MG63 (cell line): Measurements from ENCODE around the gene CDON. TPM values are rescaled to one million over a fixed set of nuclear protein-coding genes. Genes with fewer than 3 reads are reported as not detected.

Experiments
- DNase-seq: peaks from one replicate; pipeline ENCODE4 v3.0.0-alpha.2; 2020
- H3K27me3 ChIP-seq: fragments of 250-450 bp; sonication (Bioruptor Pico); 2 replicates; pipeline ENCODE4 v1.5.1; 2020; ENCODE audit warnings: mild to moderate bottlenecking, moderate library complexity
- H3K36me3 ChIP-seq: fragments of 250-450 bp; sonication (Bioruptor Pico); 2 replicates; pipeline ENCODE4 v1.5.1; 2020; ENCODE audit warnings: mild to moderate bottlenecking, moderate library complexity
- H3K4me3 ChIP-seq: fragments of 250-450 bp; sonication (Bioruptor Pico); 2 replicates; pipeline ENCODE4 v1.5.1; 2020; ENCODE audit warnings: mild to moderate bottlenecking, moderate library complexity
- H3K9me3 ChIP-seq: fragments of 250-450 bp; sonication (Bioruptor Pico); 2 replicates; pipeline ENCODE4 v1.5.1; 2020; ENCODE audit warnings: mild to moderate bottlenecking, moderate library complexity
- total RNA-seq: library from RNA; depleted of rRNA; stranded (reverse); fragments of >200 nt; shearing (Covaris generic); gene quantifications from 2 replicates; pipeline ENCODE4 v1.2.3, GENCODE V29; 2014; ENCODE audit warnings: low replicate concordance

CDON gene
- total RNA-seq, 1 experiment from 2014 or later, result 25.4 TPM

GRCh38 chr11:126095745-126096144 is 33.1 kb upstream of the CDON start:
- Histone ChIP-seq H3K9me3 (no peaks in the 10 kb centered on the region), H3K4me3 (no peak overlapping the region), H3K36me3 (no peaks in the 10 kb centered on the region), H3K27me3 (no peaks in the 10 kb centered on the region)
- no peak for DNase-seq

DNA sequence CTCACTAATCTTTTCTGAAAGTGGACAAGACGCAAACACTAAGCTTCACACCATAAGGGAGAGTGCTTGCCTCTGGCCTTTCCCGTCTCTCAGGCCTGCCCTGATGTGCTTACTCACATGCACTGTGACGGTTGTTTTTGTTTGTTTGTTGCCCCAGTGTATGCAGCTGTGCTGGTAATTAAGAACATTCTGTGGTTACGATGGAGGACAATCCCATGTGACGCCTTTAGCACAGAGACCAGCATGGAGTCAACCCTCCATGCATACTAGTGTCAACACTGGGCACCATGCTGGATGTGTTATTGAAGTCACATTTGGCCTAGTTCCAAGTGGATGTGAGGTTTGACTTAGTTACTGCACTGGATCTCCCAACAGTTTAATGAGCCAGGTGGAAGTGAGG is 27.8 kb upstream of the CDON start:
- no peaks in the 10 kb centered on the region for H3K27me3 ChIP-seq
- DNase-seq, result no peak
- H3K4me3 ChIP-seq, result no peak overlapping the region
- no peaks in the 10 kb centered on the region for H3K9me3 ChIP-seq
- H3K36me3 ChIP-seq, result no peaks in the 10 kb centered on the region

DNA sequence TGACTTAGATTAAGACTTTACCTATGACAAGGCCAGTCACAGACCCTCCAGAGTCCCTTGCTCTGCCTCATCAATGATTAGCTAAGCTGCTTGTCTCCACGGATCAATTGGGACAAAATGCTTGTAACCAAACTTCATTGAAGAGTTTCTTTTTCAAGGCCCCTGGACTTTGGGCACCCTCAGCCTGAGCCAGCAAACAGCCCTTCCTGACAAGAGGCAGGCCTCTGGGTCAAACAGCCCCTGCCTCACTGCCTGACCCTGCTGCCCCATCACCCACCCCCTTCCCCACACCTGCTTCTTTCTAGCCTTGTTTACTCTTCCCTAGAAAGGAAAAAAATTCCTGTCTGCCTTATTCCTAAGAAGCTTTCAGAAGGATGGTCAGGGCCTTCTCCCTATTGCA is 26.3 kb upstream of the CDON start:
- Histone ChIP-seq H3K9me3 (no peaks in the 10 kb centered on the region), H3K27me3 (no peaks in the 10 kb centered on the region), H3K36me3 (no peaks in the 10 kb centered on the region), H3K4me3 (no peak overlapping the region)
- no peak for DNase-seq

DNA sequence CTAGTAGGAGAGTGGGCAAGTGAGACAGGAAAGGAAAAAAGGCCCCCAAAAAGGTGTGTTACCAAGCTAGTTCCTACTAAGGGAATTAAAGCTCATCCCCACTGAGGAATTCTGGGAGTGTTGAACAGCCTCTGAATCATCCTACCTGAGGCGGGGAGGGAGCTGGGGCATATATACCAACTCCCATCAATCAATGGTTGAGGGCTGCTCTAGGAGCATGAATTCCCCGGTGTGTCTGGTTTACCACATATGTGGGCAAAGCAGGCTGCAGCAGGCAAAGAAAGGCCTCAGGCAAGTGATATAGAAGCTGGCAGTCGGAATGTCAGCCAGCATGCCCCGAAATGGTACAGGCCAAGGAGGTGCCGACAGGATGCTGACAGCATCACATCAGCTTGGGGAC is 23.6 kb upstream of the CDON start:
- Histone ChIP-seq H3K27me3 (no peaks in the 10 kb centered on the region), H3K36me3 (no peaks in the 10 kb centered on the region), H3K4me3 (no peak overlapping the region), H3K9me3 (no peaks in the 10 kb centered on the region)
- DNase-seq, result no peak

GRCh38 chr11:126084608-126084912 is 21.9 kb upstream of the CDON start:
- H3K9me3 ChIP-seq, result no peaks in the 10 kb centered on the region
- H3K4me3 ChIP-seq, result no peak overlapping the region
- no peaks in the 10 kb centered on the region for H3K36me3 ChIP-seq
- DNase-seq, result no peak
- H3K27me3 ChIP-seq, result no peaks in the 10 kb centered on the region

GRCh38 chr11:126083829-126084607 is 21.4 kb upstream of the CDON start:
- Histone ChIP-seq H3K4me3 (no peak overlapping the region), H3K9me3 (no peaks in the 10 kb centered on the region), H3K27me3 (no peaks in the 10 kb centered on the region), H3K36me3 (no peaks in the 10 kb centered on the region)
- DNase-seq, result no peak

- H3K9me3 ChIP-seq, result no peaks in the 10 kb centered on the region
- H3K4me3 ChIP-seq, result no peak overlapping the region
- no peaks in the 10 kb centered on the region for H3K27me3 ChIP-seq
- no peak for DNase-seq
- H3K36me3 ChIP-seq, result no peaks in the 10 kb centered on the region
Observed at GRCh38 chr11:126082251-126083109, 19.8 kb upstream of the CDON start.

DNA sequence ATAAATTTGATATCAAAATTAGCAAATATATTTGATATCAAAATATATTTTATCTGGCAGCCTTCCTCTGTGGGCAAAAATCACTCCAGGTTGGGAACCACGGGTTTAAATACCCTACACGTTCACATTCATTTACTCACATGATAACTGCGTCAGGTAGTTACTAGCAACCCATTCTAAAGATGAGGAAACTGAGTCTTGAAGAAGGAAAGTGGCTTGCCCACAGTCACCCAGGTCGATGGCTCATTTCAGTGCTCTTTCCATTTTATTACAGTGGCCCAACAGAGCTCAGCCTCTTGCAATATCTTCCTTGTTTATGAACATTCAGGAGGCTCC is 19.2 kb upstream of the CDON start:
- no peaks in the 10 kb centered on the region for H3K9me3 ChIP-seq
- no peak for DNase-seq
- no peak overlapping the region for H3K4me3 ChIP-seq
- no peaks in the 10 kb centered on the region for H3K27me3 ChIP-seq
- no peaks in the 10 kb centered on the region for H3K36me3 ChIP-seq

GRCh38 chr11:126080161-126080941 is 17.7 kb upstream of the CDON start:
- peak; percentile 18 for DNase-seq
- Histone ChIP-seq H3K9me3 (no peaks in the 10 kb centered on the region), H3K36me3 (no peaks in the 10 kb centered on the region), H3K27me3 (no peaks in the 10 kb centered on the region), H3K4me3 (no peak overlapping the region)

DNA sequence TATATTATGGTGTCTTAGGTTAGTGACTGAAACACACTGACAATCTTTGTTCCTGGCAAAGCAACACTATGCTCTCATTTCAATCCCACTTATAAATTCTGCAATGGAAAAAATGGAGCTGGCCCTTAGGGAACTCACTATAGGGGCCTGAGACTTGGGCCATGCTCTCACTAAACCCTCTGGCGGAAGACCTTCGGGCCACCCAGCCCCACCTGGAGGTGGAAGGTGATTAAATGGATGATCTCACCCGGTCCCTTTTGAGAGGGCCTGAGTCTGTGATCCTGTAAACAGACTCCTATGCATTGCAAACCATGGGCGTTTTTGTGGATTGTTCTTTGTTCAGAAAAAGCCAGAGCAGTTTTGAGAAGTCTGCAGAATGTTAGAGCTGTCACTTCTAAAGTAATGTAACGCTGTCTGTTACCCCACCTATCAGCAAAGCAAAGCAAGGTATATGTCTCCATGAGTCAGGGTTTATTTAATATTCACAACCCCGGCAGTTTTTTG is 17.0 kb upstream of the CDON start:
- H3K27me3 ChIP-seq, result no peaks in the 10 kb centered on the region
- H3K36me3 ChIP-seq, result no peaks in the 10 kb centered on the region
- H3K4me3 ChIP-seq, result no peak overlapping the region
- DNase-seq, result no peak
- H3K9me3 ChIP-seq, result no peaks in the 10 kb centered on the region

DNA sequence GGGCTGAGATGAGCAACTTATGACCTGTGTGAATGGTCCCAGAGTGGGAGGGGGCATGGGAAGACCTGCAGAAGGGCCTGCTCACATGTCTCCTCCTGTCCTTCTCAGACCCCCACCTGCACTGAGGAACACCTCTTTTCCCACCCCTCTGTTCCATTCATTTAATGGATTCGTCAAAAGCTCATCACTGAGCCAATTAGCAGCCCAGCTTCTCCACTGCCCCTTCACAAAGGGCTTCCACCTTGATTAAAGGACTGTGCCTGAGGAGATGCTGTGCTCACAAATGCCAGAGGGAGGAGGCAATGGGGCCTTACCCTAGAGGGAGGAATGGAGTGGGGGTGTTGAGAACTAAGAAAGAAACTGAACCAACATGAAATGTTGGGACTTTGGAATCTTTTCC is 14.0 kb upstream of the CDON start:
- no peak for DNase-seq
- H3K9me3 ChIP-seq, result no peaks in the 10 kb centered on the region
- H3K27me3 ChIP-seq, result no peaks in the 10 kb centered on the region
- H3K36me3 ChIP-seq, result no peaks in the 10 kb centered on the region
- no peak overlapping the region for H3K4me3 ChIP-seq

DNA sequence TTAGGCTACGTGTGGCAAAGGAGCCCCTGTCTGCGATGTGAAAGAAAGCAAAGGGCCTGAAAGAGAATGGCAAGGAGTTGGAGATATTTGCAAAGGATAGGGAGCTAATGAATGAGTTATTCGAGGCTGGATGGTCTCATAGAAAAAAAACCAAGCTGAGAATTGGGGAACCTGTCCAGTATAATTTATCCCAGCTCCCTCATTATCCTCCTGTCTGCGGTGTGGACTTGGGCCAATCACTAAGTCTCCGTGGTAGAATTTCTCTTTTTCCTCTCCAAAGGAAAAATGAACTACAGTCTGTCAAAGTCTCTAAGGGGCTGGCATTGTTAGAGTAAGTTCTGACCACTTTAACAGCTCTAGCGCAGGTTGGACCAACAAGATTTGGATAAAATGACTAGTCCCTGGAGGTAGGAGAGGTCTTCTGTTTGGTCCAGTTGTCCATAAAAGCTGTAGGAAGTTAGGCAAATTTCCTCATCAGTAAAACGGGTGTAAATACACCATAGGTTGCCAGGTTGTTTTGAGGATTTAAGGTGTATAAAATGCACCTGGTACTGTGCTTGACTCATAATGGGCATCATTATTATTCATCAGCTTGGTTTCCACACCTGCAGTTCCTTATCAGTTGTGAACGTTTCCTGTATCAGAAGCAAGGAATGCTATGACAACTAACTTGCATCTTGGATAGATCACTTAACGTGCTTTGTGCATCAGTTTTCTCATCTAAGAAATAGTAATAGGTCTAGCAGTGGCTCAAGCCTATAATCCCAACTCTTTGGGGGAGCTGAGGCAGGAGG is 10.3 kb upstream of the CDON start:
- H3K27me3 ChIP-seq, result no peaks in the 10 kb centered on the region

GRCh38 chr11:126072141-126072741 is 9.6 kb upstream of the CDON start:
- no peaks in the 10 kb centered on the region for H3K36me3 ChIP-seq
- no peak overlapping the region for H3K4me3 ChIP-seq
- DNase-seq, result no peak
- no peaks in the 10 kb centered on the region for H3K9me3 ChIP-seq
- H3K27me3 ChIP-seq, result no peaks in the 10 kb centered on the region

More for the DNA sequence above, 10.3 kb upstream of the CDON start:
- Histone ChIP-seq H3K4me3 (no peak overlapping the region), H3K36me3 (no peaks in the 10 kb centered on the region), H3K9me3 (no peaks in the 10 kb centered on the region)
- no peak for DNase-seq

- peak overlapping the region; percentile 64 for H3K4me3 ChIP-seq
- H3K27me3 ChIP-seq, result no peaks in the 10 kb centered on the region
- DNase-seq, result no peak
- H3K9me3 ChIP-seq, result no peaks in the 10 kb centered on the region
- no peaks in the 10 kb centered on the region for H3K36me3 ChIP-seq
Observed at GRCh38 chr11:126063507-126063852, 814 bp upstream of the CDON start.

DNA sequence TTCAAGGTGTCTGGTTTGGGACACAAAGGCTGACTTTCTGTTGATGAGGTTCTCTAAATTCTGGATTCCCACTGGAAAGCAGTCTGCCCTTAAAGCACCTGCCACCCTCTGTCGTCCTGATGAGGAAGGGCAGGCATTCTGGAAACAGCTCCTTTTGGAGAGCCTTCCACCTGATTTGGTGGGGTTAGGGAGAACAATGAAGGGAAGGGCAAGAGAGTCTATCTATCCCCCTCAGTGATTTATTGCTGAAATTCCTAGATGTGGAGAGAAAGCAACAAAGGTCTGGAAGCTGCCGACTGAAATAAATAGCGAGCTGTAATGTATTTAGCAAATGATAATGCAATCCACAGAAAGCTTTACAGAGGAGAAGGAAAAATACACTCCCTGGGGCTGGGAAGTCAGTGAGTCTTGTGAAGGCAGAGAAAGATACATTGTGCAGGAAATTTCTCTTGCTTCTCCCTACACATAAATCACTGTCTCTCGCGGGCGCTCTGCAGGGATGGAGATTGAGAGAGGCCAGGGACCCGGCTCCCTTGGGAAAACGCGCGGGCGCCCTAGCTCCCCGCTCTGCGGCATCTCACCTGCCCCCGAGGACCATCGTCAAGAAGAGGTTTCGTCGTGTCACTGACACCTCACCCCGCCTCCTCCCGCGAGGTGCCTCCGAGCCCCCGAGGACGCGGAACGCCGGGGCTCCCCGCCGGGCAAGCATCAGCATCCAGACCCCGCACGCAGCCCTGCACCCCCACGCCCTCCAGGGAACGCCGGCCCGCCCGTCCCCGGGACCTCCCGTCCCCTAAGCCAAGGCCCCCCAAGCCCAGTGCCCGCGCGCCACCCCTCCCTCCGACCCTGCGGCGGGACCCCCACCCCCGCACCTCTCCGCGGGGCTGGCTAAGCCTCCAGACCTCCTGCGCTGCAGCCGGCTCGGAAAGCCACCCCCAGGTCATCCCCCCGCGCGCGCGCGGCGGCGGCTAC is 673 bp downstream of the CDON start:
- H3K36me3 ChIP-seq, result peaks cover 10% of the 10 kb centered on the region; the same call in 1 of the 2 replicates
- no peaks in the 10 kb centered on the region for H3K27me3 ChIP-seq
- H3K4me3 ChIP-seq, result peak overlapping the region; percentile 64
- DNase-seq, result peak; percentile 37
- H3K9me3 ChIP-seq, result no peaks in the 10 kb centered on the region
